Suppressor macrophage treated with lipopolysaccharide for 1 hour (primary cell): ENCODE data around the gene MEF2C.

Experiments used
- DNase-seq, 3 donors: peaks; one replicate each; pipeline ENCODE4 v3.0.0-alpha.2; 2020 to 2022

The MEF2C gene

DNA sequence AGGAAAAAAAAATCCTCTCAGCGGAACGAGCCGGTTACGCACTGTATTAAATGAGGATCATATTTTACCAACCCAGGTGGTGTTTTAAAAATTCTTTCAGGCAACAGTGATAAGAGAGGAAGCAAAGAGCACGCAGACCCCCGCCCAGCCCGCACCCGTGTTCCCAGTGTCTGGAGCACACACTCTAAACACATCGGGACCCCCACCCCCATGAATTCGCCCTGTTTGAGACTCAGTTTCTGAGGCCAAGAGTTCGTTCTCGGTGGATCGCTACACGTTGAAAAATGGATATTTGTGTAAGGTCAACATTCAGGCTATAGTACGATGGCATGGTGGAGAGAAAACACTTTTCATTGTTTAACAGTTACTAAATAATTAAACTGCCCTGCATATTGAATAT, 196.3 kb downstream of the MEF2C start:
- DNase-seq: no peak

DNA sequence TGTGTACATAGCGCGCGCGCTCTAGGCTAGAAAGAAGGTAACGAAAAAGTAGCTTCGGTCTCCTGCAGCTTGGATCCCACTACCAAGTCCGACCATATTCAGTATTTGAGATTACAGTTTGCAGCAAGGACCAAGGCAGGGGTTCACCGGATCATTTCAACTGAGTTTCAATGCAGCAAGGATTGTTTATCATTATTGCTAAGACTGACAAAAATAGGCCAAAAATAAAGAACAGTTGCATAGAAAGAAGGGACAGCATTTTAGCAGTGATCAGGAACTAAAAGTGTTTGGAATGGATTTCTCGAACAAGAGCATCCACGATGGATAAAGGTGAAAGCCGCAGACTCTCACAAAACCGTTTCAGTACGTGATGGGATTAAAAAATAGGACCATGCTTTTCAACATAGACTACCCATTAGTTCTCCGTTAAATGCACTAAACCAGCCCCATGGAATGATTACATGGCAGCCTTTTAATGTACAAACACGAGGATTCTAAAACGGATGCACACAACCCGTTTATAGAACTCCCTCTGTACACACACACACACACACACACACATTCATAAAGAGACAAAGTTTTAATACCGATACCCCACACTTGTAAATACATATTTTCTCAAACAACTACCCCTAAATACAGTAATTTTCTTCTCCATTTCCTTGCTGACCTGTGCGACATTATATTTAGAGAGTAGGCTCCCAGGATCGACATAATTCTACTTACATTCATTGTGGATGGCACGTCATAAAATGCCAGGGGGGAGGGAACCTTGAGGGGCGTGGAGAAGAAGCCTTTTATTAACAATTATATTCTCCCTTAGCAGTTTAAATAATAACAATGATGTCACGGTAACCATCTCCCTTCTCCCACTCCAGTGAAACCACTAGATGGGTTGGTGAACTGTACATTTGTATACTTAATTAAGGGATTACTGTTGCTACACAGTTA, 197.1 kb downstream of the MEF2C start:
- DNase-seq: no peak

DNA sequence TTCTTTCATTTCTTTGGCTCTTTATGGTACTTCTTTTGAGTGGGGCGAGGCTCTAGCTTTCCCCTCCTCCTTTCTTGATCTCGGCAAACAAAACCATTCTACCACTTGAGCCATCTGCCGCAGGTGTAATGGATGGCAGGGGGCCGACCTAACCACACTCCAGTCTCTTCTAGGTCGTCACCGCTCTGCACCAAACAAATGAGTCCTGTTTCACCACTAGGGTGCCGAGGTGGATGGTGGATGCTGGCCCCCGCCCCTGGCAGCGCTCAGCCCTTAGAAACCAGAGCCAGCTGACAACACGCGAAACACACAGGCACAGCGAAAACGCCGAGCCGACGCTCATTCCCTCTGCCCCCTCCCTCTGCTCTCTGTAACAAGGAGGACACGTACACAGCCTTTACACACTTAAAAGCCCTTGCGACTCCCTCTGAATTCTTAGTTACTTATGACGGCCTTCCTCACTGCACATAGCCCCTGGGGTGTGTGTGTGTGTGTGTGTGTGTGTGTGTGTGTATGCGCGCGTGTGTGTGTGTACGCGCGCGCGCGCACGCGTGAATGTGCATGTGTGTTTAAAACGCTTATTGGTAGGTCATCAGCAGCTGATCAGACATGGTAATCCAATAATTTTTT, 199.4 kb downstream of the MEF2C start:
- DNase-seq: no peak

DNA sequence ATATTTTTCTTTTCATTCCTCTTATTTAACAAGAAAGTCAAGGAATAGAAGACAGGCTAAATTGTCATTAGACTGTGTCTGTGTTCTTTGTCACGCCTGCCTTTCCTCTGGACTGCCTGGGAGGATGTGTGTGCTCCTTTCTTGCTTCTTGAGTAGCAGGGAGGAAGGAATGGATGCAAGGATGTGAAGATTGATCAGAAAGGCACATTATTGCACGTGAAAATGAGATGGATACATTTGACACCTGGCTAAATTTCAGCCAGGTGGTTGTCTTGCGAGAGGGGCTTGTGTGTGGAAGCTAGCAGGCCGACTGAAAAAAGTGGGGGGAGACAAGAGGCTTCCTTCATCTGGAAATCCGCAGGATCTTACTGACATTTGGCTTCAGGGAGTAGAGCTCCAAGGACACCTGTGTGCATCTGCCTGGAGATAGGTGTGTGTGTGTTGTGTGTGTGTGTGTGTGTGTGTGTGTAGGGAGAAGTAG, 200.1 kb downstream of the MEF2C start:
- no peak for DNase-seq

DNA sequence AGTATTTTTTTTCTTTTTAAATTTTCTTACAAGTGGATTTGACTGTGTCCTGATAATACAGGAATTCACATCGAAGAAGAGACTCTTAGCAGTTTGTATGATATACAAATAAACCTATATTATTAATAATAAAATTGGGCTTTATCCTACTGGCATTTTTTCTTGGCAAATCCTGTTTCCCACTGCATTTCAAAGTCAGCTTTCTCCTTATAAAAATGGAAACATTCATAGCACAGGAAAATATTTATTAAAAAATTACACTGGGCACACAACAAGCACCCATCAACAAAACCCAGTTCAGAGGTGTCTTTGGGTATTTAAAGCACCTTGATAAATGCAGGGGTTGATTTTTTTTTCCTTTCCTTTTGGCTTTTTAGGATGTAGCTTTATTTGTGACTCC, 200.9 kb downstream of the MEF2C start:
- no peak for DNase-seq

DNA sequence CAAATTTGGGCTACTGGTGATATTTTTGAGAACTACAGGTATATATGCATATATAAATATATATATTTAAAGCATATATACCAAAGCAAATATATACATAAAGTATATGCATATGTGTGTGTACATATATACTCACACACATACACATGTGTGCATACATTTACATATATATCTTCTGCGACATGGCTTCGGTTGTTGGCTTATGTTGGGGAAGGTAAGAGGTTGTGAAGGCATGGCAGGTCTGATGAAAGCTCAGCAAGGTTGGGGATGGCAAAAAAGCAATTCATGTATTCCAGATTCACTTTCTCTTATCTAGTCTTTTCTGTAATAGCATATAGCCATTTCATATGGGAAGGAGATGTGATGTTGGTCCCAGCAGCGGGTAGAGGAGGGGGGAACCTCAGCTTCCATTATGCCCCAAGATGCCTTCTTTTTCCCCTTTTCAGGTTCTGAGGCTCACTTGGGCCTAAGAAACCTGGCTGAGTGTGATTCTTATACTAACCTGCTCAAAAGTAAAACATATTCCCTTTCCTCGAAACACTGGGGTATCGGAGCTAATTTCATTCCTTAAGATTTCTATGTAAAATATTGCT, 201.7 kb downstream of the MEF2C start:
- no peak for DNase-seq

DNA sequence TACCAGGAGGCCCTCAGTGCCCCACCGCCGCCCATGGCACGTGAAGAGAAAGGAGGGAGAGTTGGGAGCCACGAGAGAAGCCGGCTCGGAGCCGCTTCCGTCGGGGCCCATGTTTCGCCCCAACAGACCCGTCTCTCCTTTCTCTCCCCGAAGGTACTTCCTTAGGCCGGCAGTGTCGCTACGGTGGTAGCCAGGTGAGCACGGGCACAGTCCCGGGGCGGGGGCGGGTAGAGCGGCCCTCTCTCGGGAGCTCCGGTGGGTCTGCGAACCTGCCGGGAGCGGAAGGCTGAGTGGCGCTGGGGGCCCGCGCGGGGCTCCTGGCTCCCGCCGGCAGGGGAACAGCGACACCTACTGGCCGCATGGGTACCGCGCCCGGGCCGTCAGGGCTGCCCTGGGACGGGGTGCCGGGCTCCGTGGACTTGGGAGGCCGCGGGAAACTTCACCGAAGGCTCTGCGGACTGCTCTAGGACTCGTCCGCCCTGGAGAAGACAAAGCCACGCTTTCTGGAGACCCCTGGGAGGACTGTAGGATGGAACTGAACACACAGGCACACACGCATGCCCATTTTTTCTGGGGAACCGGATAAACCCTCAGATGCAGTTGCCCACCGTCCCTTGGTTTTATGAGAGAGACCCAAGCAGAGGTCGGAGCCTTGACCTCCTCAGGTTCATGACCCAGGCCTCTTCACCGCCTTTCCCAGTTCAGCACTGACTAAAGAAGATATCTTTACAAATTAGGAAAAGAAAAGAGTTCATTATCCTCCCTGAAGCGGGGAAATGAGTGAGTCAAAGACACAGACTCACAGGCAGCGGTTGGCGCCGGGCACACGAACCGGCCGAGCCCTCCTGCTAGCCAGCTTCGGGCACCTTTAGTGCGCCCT, 202.5 kb downstream of the MEF2C start:
- DNase-seq: peak; percentile 70 to 91 (median 85)

DNA sequence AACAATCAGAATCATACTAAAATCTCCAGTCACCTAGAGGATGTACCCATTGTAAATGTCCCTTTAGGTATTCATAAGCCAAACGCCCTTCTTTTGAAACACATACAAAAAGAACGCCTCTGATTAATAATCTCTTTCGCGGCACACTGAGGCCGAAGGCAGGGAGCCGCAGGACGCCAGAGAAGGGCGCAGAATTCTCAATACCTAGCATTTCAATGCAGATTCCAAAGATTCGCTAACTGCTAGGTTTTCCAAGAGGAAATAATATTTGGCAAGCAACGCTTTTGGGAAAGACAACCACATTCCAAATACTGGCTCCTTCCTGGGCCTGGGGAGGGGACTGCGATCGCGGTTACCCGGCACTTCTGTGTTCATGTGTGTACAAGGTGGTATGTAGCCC, 203.3 kb downstream of the MEF2C start:
- no peak for DNase-seq

DNA sequence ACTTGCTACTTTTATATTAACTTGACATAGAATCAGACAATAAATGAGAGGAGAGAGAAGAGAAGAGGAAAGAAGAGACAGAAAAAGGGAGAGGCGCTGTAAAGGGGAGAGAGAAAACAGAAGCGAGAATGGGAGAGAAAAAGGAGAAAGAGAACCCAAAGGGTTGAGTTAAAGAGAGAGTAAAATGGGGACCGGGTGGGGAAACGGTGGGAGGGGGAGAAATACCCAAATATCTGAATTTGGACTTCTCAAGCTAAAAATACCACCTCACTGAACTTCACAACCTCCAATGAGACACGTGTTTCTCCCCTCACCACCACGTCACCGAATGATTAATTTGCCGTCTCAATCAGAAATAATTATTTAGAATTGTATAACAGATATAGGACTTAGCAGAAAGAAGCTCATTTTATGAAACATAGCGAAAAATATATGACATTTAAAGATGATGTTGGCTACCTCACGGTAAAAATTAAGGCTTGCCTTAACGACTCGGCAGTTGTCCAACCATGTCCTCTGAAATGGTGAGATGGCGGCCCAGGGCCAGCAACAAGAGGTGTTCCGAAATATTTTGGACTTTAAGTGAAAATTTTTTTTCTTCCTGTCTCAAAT, 204.1 kb downstream of the MEF2C start:
- DNase-seq: no peak

DNA sequence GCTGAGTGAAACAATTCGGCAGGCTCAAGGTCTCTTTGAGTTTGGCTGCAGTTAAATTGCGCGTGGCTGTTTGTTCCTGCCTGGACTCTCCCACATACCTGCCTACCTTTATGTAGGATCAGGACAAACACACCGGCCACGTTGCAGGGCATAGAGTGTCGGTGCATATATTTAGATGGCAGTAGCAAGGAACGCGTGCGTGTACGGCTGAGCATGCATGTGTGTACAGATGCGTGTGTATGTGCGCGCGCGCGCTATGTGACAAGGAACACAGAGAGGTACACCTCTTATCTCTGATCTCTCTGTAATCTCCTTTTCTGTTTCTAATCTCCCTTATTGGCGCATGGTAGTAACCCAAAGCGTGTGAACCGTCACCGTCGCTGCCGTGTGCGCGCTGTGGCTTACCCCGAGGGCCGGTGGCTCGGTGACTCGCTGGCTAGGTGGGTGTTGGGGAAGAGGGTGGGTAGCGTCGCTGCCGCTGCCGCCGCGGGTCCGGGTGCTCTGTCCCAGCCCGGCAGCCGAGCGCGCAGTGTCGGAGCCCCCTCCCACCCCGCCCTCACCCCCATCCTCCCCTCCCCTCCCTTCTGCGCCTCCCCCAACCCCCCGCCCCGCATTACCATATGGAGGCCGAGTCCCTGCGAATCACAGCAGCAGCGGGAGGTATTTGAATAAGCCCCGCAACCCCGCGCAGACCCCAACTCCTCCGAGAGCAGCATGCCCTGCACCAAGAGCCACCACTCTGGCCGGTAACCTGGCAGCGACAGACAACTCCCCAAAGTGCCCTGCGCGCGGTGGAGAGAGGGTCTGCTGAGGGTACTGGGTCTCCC, 204.8 kb downstream of the MEF2C start:
- DNase-seq: no peak

DNA sequence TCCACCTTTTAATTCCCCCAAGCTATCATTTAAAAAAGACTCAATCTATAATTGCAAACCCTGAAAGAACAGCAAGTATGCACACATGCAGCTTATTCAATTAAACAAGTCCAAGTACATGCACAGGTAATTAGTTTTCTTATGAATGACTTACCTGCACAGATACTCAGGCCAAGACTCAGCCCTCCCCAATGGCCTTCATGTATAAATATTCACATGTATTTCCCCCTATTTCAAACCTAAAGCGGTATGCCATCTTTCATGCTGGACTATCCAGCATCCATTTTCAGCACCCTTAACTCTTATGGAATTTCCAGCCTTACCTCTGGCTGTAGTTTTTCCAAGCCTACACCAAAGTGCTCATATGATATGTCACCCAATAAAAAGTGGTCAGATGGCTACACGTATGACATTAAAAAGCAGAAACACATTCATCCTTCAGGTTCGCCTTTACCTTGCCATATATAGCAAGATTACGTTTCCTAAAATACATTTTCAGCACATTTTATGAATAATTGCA, 205.5 kb downstream of the MEF2C start:
- DNase-seq: no peak

DNA sequence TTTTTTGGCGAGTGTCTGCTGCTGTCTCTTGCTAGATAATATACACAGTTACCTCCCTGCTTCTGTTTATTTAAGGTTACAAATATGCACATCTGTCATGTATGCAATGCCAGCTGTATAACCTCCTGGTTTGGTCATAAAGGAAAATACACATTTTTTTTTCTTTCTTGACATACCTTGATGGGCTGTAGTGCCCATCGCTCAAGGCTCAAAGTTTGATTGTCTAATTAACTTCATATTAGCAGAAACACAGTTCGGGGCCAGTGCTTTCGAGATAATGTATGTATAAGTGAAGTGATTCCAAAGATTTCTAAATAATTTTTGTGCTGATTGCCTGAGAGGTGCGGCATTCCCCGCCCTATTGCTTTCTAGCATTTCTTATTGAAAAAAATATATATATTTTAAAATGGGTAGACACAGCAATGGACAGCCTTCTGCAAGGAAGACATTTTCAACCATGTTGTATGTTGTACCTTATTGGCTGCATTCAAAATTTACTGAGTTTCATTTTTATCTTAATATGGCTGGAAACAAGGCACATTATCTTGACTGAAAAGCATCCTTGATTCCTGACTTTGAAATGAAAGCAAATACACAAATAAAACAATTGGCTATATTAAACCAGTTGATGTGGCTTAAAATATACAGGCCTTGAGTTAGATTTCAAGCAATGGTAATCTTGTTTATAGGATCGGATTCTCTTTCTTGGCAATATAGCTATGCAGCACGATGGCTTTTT, 206.2 kb downstream of the MEF2C start:
- no peak for DNase-seq

DNA sequence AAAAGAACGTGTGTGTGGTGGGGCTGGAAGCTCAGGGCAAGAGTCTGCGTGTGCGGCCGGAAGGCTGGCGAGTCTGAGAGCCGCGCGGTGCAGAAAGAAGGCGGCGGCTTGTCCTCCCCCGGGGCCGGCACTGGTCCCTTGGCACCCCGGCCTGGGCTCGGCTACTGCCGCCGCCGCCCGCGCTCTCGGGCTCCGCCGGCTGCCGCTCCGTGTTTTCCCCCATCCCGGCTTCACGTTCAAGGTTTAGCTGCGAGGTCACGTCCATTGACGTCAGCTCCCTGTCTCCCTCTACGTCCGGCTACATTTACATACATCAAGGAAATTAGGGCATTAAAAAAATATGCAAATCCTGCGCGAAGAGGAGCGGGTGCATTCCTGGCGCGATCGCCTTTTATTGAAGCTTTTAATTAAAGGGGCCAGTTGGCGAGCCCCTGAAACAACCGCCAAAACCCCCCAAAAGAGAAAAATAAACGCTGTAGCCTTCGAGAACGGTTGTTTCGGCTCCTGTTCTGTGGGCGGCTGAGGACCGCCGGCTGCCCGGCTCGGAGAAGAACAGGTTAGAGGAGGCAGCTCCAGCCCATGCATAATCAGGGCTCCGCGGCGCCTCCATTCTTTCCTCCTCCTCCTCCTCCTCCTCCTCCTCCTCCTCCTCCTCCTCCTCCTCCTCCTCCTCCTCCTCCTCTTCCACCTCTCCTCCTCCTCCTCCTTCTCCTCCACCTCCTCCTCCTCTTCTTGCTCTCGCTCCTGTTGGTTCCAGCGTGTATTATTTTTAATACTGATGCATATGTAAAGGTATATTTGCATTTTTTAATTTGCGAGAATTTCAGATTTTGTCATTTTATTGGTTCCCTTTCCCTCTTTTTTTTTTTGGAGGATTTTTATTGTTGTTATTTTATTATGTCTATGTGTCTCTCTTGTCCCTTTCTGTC, 207.0 kb downstream of the MEF2C start:
- peak; percentile 47 to 60 (median 55) for DNase-seq

DNA sequence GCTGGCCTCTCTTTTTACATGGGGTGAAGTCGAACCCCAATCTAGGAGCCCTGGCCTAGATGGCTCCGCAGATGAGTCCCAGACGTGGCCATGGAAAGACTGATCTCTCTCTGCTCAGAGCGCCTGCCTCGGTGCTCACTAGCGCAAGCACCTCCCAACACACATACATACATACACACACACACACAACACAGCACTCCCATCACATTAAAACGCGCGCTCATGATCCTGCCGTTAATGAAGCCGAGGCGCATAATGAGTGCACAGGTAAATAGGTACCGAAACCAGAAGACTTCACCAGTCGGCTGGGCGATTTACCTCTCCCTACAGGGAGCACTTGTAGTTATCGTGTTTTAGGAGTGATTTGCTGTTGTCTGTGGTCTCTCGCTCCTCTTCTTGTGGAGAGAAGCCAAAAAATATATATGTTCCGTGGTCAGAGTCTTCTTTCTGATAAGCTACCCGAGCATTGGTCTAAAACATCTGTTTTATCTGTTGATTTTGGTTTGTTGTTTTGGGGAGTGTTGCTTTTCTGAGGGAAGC, 207.7 kb downstream of the MEF2C start:
- no peak for DNase-seq

DNA sequence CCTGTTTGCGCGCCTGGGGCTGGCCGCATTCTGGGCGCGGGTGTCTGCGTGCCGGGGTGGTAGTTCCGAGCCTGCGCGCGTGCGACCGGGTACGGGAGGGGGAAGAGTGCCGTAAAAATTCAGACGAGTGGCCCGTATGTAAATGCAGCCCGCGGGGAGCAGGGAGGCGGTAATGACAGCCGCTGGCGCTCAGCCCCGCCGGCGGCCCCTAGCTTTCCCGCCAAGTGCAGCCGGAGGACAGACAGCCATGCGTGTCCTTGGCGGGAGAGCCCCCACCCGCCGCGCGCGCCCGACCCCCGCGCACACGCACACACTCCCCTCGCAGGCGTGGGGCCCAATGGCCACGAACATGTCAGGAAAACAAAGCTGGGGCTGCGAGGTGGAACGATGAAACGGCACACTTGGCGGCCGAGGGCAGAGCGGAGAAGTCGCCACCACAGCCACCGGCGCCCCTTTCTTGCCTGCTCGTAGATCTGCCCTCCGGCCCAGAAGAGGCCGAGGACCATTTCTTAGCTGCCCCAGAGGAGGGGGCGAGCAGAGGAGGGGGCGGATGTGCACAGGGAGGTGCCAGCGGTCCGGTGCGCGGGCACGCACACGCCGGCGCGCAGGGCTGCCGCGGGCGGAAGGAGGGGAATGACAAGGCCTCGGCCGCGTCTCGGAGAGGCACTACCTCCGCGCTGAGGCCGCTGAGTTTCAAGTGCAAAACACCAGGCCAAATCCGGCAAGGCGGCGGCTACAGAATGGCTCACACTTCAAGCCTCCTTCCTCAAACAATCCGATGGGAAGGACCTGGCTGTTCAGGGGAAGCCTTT, 208.4 kb downstream of the MEF2C start:
- peak in 2 of 3 donors; percentile 47 to 61 for DNase-seq

DNA sequence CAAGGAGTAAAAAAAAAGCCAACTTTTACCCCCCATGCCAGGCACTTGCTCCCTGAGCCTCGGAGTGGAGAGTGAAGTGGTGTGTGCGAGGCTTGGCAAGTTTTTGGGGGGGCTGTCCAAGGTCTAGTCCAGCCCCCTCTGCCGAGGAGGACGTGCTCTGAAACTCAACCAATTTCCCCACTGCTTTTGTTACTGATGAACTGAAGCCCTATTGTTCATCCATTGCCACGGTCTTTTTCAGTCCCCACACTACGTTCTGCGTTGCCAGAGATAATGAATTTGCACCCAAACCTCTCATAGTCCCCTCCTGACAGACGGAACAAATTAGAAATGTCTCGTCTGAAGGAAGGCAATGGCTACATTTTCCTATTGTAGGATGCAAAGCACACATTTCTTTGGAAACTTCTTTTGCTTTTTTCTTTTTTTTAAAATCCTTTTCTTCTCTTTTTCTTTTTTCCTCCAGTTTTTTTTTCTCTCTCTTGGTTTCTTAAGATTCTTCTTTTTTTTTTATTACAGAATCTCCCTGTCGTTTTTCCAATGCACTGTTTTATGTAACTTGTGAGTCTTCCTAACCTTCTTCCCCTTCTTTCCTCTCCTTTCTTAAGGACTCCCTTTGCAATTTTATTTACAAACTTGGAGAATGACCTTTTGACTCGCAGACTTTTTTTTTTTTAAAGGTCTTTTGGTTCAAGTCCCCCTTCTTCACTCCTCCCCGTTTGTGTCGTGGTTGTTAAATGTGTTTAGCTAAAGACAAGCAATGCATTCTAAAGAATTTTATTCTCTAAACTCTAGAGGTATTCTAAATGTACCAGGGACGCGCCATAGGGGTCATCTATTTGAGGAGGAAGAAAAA, 209.5 kb downstream of the MEF2C start:
- DNase-seq: no peak
